B cell (primary cell): ENCODE results near the gene VSTM2L.

Experiments used
- CTCF ChIP-seq: fragments of 200-600 bp; IDR thresholded peaks from one replicate; pipeline ENCODE4 v1.8.0; 2022; ENCODE audit warnings: antibody characterized with exemption, mild to moderate bottlenecking
- EZH2 ChIP-seq: IDR thresholded peaks from 2 replicates; pipeline ENCODE4 v1.6.1; 2012; ENCODE audit warnings: borderline replicate concordance, low read depth, mild to moderate bottlenecking, moderate library complexity, low read length; ENCODE audit not compliant: insufficient read depth, poor library complexity, severe bottlenecking

GRCh38 chr20:37943501-37944455 lies 40.9 kb downstream of the VSTM2L start:
- TF ChIP-seq CTCF = no peak
- no peak for TF ChIP-seq EZH2
